22Rv1 (cell line): ENCODE data around the gene NPTXR.

ENCODE experiments used
- CTCF ChIP-seq: fragments of 450-650 bp; IDR thresholded peaks from 2 replicates; pipeline ENCODE4 v1.5.1; 2017; ENCODE audit warnings: mild to moderate bottlenecking
- ZFX ChIP-seq: fragments of 450-650 bp; IDR thresholded peaks from 2 replicates; pipeline ENCODE4 v1.6.1; 2017; ENCODE audit warnings: antibody characterized with exemption, borderline replicate concordance

GRCh38 chr22:38784856-38785255 lies 59.0 kb downstream of the NPTXR start:
- no peak for TF ChIP-seq CTCF
- no peak for TF ChIP-seq ZFX
